T follicular helper cell (primary cell): Measurements from ENCODE around the gene FBXO44.

Experiments
- DNase-seq: peaks from one replicate; pipeline ENCODE4 v3.0.0-alpha.2; 2020; ENCODE audit warnings: low read depth

FBXO44 gene

DNA sequence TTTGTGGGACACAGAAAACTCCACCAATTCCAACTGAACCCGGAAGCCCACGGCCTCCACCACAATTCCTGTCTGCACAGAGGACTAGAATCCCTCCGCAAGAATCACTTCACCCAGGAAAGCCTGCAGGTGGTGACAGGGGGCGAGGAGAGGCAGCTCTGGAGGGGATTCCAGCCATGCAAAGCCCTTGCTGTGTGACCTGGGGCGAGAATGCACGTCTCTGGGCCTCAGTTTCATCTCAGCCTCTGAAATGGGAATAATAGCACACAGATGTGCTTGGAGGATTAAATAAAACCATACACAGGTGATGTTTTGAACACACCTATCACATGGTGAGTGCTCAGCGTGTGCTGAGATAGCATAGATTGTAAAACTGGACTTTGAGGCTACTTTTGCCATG lies 14.6 kb upstream of the FBXO44 start:
- no peak for DNase-seq

GRCh38 chr1:11640944-11641343 lies 13.7 kb upstream of the FBXO44 start:
- DNase-seq: no peak

GRCh38 chr1:11641776-11642305 lies 12.8 kb upstream of the FBXO44 start:
- no peak for DNase-seq

GRCh38 chr1:11642418-11643017 lies 12.2 kb upstream of the FBXO44 start:
- DNase-seq: peak; percentile 59

- DNase-seq: no peak
Measured at GRCh38 chr1:11643782-11644181, 10.9 kb upstream of the FBXO44 start.

DNA sequence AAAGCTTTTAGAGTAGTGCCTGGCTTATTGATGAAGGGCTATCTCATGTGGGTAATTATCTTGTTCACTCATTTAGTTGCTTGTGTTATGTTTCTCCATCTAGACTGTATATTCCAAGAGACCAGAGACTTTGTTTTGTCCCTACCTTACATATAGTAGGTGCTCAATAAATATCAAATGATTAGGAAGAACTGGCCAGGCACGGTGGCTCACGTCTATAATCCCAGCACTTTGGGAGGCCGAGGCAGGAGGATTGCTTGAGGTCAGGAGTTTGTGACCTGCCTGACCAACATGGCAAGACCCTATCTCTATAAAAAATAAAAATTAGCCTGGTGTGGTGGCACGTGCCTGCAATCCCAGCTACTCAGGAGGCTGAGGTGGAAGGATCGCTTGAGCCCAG lies 9.4 kb upstream of the FBXO44 start:
- no peak for DNase-seq

- DNase-seq: peak; percentile 71
Measured at GRCh38 chr1:11645670-11646265, 8.9 kb upstream of the FBXO44 start.

DNA sequence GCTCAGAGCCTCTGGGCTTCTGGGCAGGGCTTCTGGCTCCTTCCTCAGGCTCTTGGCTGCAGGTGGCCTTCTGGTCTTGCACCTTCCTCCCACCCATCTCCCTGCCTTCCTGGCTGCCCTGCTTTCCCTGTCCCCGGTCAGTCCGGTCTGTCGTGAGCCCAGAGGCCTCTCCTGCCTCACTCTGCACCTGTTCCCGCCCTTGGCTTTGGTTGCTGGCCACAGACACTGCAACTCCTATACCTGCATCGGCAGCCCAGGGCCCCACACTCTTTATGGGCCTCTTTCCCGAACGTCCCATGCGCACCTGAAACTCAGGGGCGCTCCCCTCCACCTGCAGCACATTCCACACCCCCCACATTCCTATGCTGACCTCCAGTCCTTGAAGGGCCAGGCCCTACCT lies 8.4 kb upstream of the FBXO44 start:
- DNase-seq: no peak

- DNase-seq: no peak
Measured at GRCh38 chr1:11647333-11647732, 7.3 kb upstream of the FBXO44 start.

DNA sequence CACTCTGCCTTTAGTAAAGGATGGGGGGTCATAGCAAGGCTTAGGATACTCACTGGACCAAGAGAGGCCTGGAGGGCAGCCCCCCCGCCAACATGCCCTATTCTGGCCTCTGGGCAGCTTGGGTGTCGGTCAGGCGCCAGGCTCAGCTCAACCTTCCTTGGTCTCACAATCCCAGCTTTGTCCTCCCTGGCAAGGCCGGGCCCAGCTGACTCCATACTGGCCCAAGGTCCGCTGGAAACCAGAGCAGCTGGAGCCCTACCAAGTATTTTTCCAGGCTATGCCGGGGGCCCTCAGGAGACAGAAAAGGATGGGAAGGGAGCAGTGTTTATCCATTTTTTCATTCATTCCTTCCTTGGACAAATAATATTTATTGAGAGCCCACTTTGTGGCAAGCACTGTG lies 6.6 kb upstream of the FBXO44 start:
- DNase-seq: no peak

DNA sequence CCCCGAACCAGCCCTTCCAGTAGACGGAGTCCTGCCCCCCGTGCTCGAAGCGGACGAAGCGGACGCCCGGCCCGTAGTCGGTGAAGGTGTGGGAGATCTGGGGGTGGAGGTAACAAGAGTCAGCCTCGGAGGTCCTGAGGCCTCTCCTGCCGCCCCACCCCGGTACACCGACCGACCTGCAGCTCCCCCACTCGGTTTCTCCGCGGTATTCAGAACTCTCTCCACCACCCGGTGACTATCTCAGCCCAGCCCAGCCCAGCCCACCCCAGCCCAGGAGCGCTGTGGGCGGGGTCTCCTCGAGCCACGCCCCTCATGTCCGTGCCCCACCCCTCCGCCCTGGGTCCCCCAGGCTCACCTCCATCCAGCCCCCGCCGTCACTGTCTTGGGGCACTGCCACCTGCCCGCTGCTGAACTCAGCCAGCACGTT lies 5.9 kb upstream of the FBXO44 start:
- no peak for DNase-seq

- DNase-seq: no peak
Measured at GRCh38 chr1:11649237-11649623, 5.4 kb upstream of the FBXO44 start.

GRCh38 chr1:11649624-11650330 lies 4.9 kb upstream of the FBXO44 start:
- no peak for DNase-seq

GRCh38 chr1:11650331-11650991 lies 4.2 kb upstream of the FBXO44 start:
- peak; percentile 60 for DNase-seq

DNA sequence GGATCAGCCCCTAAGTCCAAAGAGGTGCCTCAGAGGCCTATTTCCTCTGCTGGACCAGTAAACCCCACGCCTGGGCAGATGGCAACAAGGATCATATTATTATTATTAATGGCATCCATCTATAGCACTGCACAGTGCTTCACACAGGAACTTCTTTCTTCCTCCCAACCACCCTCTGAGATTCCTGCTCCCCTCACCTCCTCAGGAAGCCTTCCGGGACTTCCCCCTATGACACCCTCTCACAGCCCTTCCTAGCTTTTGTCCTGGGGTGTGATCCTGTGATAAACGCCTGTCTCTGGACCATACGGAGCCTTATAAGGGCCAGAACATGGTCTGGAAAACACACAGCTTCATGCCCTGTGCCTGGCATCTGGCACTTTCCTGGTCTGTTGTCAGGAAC lies 3.7 kb upstream of the FBXO44 start:
- no peak for DNase-seq

DNA sequence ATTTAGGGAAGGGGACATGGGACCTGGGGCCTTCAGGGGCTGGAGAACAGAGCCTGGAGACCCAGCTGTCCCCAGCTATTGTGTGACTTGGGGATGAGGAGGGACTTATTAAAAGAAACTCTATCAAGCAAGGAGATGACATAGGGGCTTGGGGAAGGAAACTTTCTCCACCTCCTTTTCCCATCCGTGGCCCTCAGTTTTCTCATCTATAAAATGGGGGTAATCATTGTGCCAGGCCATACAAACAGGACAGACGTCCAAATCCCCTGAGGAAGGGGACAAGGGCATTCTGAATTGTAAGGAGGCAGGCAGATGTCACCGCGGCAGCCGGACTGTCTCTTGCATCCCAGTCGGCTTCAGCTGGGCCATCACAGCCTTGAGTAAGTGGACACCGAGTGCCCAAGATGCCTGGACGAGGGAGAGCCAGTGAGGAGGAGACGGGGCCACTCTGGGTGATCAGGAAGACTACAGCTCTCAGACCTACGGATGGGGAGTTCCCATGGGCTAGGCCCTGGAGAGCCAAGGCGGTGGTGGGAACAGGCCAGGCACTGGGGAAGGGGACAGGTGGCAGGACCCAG lies 2.4 kb upstream of the FBXO44 start:
- DNase-seq: no peak

- no peak for DNase-seq
Measured at GRCh38 chr1:11653101-11653860, 1.4 kb upstream of the FBXO44 start.

- no peak for DNase-seq
Measured at GRCh38 chr1:11653861-11654136, 878 bp upstream of the FBXO44 start.

DNA sequence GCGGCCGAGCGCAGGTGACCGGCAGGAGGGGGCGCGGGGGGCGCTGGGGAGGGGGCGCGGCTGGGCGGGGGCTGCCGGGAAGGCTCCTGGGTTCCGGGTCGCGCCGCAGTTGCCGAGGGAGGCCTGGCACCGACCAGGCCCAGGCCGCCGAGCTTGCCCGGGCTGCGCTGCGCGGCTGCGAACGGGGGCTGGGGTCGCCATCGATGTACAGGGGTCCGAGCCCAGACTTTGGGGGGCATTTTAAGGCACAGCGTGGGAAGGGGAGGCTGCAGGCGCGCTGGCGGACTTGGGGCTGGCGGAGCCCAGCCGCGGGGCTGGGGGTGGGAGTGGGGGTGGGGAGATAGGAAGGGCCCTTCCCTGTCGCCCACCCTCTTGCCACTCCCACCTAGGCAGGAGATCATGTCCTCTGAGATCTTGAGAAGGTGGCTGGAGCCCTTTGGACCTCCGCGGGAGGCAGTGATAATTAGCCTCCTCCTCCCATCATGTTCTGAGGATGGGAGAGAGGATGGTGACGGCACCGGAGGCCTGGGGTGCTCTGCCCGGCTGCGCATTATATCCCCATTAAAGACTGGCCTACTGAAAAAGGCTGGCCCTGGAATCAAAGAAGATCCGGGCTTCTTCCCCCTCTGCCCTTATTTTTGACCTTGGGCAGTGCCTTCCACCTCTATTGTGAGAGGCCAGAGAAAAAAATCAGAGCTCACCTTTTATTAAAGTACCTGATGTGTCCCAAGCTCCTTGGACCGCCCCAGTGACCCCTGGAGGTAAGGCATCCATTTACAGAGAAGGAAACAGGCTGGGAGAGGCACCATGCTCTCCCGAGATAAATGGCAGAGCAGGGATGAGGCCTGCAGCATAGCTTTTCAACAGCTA lies 497 bp downstream of the FBXO44 start:
- DNase-seq: no peak

DNA sequence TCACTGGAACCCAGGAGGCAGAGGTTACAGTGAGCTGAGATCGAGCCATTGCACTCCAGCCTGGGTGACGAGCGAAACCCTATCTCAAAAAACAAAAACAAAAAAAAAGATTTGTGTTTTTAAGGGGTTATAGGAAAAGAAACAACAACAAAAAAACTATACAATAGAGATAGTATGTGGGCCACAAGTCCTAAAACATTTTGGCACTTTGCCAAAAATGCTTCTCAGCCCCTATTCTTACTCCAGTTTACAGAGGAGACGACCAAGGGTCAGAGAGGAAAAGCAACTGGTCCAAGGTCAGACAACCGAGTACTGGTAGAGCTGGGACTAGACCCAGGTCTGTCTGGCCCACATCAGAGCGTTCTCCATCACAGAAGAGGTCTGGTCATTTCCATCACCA lies 3.0 kb downstream of the FBXO44 start:
- no peak for DNase-seq

- DNase-seq: no peak
Measured at GRCh38 chr1:11658542-11658941, 3.9 kb downstream of the FBXO44 start.
